ENCODE measurements around the gene CDC37.

- no peak for TF ChIP-seq AFF4 (CRISPR knock-in tag; IDR thresholded peaks at IDR 0.05; ENCODE audit: borderline replicate concordance)
- TF ChIP-seq, protein P1, sequence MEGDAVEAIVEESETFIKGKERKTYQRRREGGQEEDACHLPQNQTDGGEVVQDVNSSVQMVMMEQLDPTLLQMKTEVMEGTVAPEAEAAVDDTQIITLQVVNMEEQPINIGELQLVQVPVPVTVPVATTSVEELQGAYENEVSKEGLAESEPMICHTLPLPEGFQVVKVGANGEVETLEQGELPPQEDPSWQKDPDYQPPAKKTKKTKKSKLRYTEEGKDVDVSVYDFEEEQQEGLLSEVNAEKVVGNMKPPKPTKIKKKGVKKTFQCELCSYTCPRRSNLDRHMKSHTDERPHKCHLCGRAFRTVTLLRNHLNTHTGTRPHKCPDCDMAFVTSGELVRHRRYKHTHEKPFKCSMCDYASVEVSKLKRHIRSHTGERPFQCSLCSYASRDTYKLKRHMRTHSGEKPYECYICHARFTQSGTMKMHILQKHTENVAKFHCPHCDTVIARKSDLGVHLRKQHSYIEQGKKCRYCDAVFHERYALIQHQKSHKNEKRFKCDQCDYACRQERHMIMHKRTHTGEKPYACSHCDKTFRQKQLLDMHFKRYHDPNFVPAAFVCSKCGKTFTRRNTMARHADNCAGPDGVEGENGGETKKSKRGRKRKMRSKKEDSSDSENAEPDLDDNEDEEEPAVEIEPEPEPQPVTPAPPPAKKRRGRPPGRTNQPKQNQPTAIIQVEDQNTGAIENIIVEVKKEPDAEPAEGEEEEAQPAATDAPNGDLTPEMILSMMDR (IDR thresholded peaks at IDR 0.05) = no peak
These were observed 8.3 kb downstream of the CDC37 start for GRCh38 chr19:10395003-10395402.
